ENCODE data around the gene C6orf118.

The C6orf118 gene

GRCh38 chr6:165308926-165309731 lies at the start of gene C6orf118:
Gene C6orf118, minus strand, starts transcription at chr6:165309605. Its CDS starts 19 bp downstream, at chr6:165309586.
- DNase-seq = no peak

GRCh38 chr6:165345700-165346099 lies 36.3 kb upstream of the C6orf118 start:
- no peak for DNase-seq

GRCh38 chr6:165340532-165340931 lies 31.1 kb upstream of the C6orf118 start:
- DNase-seq = no peak

GRCh38 chr6:165325609-165326008 lies 16.2 kb upstream of the C6orf118 start:
- no peak for DNase-seq

GRCh38 chr6:165321555-165322145 lies 12.2 kb upstream of the C6orf118 start:
- DNase-seq = no peak

- DNase-seq = no peak
Observed at GRCh38 chr6:165321150-165321549, 11.7 kb upstream of the C6orf118 start.

- DNase-seq = no peak
Observed at GRCh38 chr6:165317723-165318122, 8.3 kb upstream of the C6orf118 start.

GRCh38 chr6:165306955-165307354 lies 2.5 kb downstream of the C6orf118 start:
- no peak for DNase-seq

- DNase-seq = no peak
Observed at GRCh38 chr6:165301372-165302246, 7.8 kb downstream of the C6orf118 start.

GRCh38 chr6:165300422-165300936 lies 8.9 kb downstream of the C6orf118 start:
- no peak for DNase-seq

GRCh38 chr6:165298875-165299274 lies 10.5 kb downstream of the C6orf118 start:
- no peak for DNase-seq

- DNase-seq = no peak
Observed at GRCh38 chr6:165298402-165298801, 11.0 kb downstream of the C6orf118 start.

GRCh38 chr6:165292657-165293056 lies 16.7 kb downstream of the C6orf118 start:
- no peak for DNase-seq

- DNase-seq = no peak
Observed at GRCh38 chr6:165274611-165275010, 34.8 kb downstream of the C6orf118 start.

- DNase-seq = no peak
Observed at GRCh38 chr6:165272585-165272984, 36.8 kb downstream of the C6orf118 start.

- DNase-seq = no peak
Observed at GRCh38 chr6:165268987-165269386, 40.4 kb downstream of the C6orf118 start.

- no peak for DNase-seq
Observed at GRCh38 chr6:165266621-165267020, 42.8 kb downstream of the C6orf118 start.

GRCh38 chr6:165266191-165266590 lies 43.2 kb downstream of the C6orf118 start:
- no peak for DNase-seq

GRCh38 chr6:165260462-165260861 lies 48.9 kb downstream of the C6orf118 start:
- no peak for DNase-seq

- DNase-seq = no peak
Observed at GRCh38 chr6:165249808-165250207, 59.6 kb downstream of the C6orf118 start.

GRCh38 chr6:165245701-165246100 lies 63.7 kb downstream of the C6orf118 start:
- no peak for DNase-seq

GRCh38 chr6:165245287-165245686 lies 64.1 kb downstream of the C6orf118 start:
- DNase-seq = no peak

- no peak for DNase-seq
Observed at GRCh38 chr6:165244524-165245247, 64.7 kb downstream of the C6orf118 start.
